Fibroblast of villous mesenchyme (primary cell): ENCODE data around the gene KIRREL3. TPM values are rescaled to one million over a fixed set of nuclear protein-coding genes. Genes with fewer than 3 reads are reported as not detected.

Experiments used
- DNase-seq: peaks from one replicate; pipeline ENCODE4 v3.0.0-alpha.2; 2010; ENCODE audit warnings: low read depth
- H3K4me3 ChIP-seq: 2 replicates; pipeline ENCODE4 v1.5.1; 2011; ENCODE audit warnings: low read depth, mild to moderate bottlenecking, low read length
- CTCF ChIP-seq: IDR thresholded peaks from 2 replicates; pipeline ENCODE4 v1.5.1; 2012; ENCODE audit warnings: low read depth, mild to moderate bottlenecking, low read length; ENCODE audit not compliant: insufficient read depth
- total RNA-seq: library from RNA; depleted of rRNA; stranded (reverse); fragments of >200 nt; gene quantifications from 2 replicates; pipeline ENCODE4 v1.2.3, GENCODE V29; 2012

Gene KIRREL3
- total RNA-seq, 1 donor = 9.9 TPM

GRCh38 chr11:126607776-126608541, 392.6 kb downstream of the KIRREL3 start:
- no peak for DNase-seq
- no peak overlapping the region for H3K4me3 ChIP-seq
- TF ChIP-seq CTCF = no peak

GRCh38 chr11:126607374-126607773, 393.2 kb downstream of the KIRREL3 start:
- H3K4me3 ChIP-seq = no peak overlapping the region
- DNase-seq = peak; percentile 33

GRCh38 chr11:126606484-126606883, 394.1 kb downstream of the KIRREL3 start:
- no peak for DNase-seq
- TF ChIP-seq CTCF = no peak
- no peak overlapping the region for H3K4me3 ChIP-seq

More at GRCh38 chr11:126607374-126607773, 393.2 kb downstream of the KIRREL3 start:
- peak; percentile 69 for TF ChIP-seq CTCF

GRCh38 chr11:126604461-126604860, 396.1 kb downstream of the KIRREL3 start:
- no peak for TF ChIP-seq CTCF
- no peak for DNase-seq

GRCh38 chr11:126603486-126603885, 397.1 kb downstream of the KIRREL3 start:
- DNase-seq = no peak
- no peak for TF ChIP-seq CTCF
- H3K4me3 ChIP-seq = no peak overlapping the region

More at GRCh38 chr11:126604461-126604860, 396.1 kb downstream of the KIRREL3 start:
- no peak overlapping the region for H3K4me3 ChIP-seq

GRCh38 chr11:126602993-126603392, 397.6 kb downstream of the KIRREL3 start:
- no peak for TF ChIP-seq CTCF
- DNase-seq = no peak
- no peak overlapping the region for H3K4me3 ChIP-seq
